Esophagus muscularis mucosa (tissue), 4 donors: ENCODE data around the gene VWC2L. TPM values are rescaled to one million over a fixed set of nuclear protein-coding genes. Genes with fewer than 3 reads are reported as not detected.

Source experiments
- DNase-seq: peaks from one replicate; pipeline ENCODE4 v3.0.0-alpha.2; 2017; ENCODE audit errors: extremely low spot score
- H3K27ac ChIP-seq, 4 donors: fragments of 200-600 bp; sonication (generic); replicated peaks in 1 of 4; 1 replicate in 3 of 4; 2 replicates in 1 of 4; pipeline ENCODE4 v1.5.1; 2016 to 2019; ENCODE audit warnings: mild to moderate bottlenecking in 1 of 4
- H3K27me3 ChIP-seq, 4 donors: fragments of 200-600 bp; sonication (generic); one replicate each; pipeline versions ENCODE4 v1.5.1 to v1.6.0; 2016 to 2019
- H3K36me3 ChIP-seq, 4 donors: fragments of 200-600 bp; sonication (generic); one replicate each; pipeline ENCODE4 v1.5.1; 2016 to 2019
- H3K4me1 ChIP-seq, 4 donors: fragments of 200-600 bp; sonication (generic); one replicate each; pipeline ENCODE4 v1.5.1; 2016 to 2019
- H3K4me3 ChIP-seq, 4 donors: fragments of 200-600 bp; sonication (generic); 1 replicate in 2 of 4; 2 replicates in 2 of 4; pipeline ENCODE4 v1.5.1; 2016 to 2019; ENCODE audit warnings: mild to moderate bottlenecking in 4 of 4, moderate library complexity in 1 of 4
- H3K9me3 ChIP-seq, 4 donors: fragments of 200-600 bp; sonication (generic); 1 replicate in 3 of 4; 2 replicates in 1 of 4; pipeline ENCODE4 v1.5.1; 2016 to 2019
- CTCF ChIP-seq, 3 experiments: fragments of 200-600 bp in 2 of 3; fragments of 450-650 bp in 1 of 3; sonication (generic) in 2 of 3; IDR thresholded peaks; one replicate each; pipeline ENCODE4 v1.5.1; 2017 to 2019; ENCODE audit warnings: antibody characterized with exemption in 3 of 3, mild to moderate bottlenecking in 2 of 3, moderate library complexity in 1 of 3
- EP300 ChIP-seq: sonication (generic); formaldehyde crosslinking; IDR thresholded peaks from one replicate; pipeline ENCODE4 v1.6.1; 2017; ENCODE audit warnings: antibody characterized with exemption
- POLR2A ChIP-seq: fragments of 450-650 bp; IDR thresholded peaks from one replicate; pipeline ENCODE4 v1.6.1; 2017; ENCODE audit warnings: antibody characterized with exemption, moderate library complexity, mild to moderate bottlenecking, low read depth
- POLR2AphosphoS5 ChIP-seq, 2 donors: sonication (generic); formaldehyde crosslinking; IDR thresholded peaks; one replicate each; pipeline ENCODE4 v1.6.1; 2017; ENCODE audit warnings: antibody characterized with exemption in 2 of 2
- WGBS: methylation state at CpG from one replicate; pipeline ENCODE4 v1.1.5; 2018; 5-methylcytosine and 5-hydroxymethylcytosine counted together
- intact Hi-C: fragments of 100-400 bp; cut with DNase I; formaldehyde crosslinking; loops from one replicate; pipeline ENCODE4 v1.15.1; 2023
- total RNA-seq, 4 donors: library from RNA; depleted of rRNA; stranded (reverse); fragments of >200 nt; gene quantifications; one replicate each; pipeline versions ENCODE4 v1.1.0 to v1.2.1, GENCODE V29; 2016

Gene VWC2L
- total RNA-seq, 4 donors from 2014 or later: 0.11 TPM; not detected in 3

GRCh38 chr2:214565246-214565645, 154.4 kb downstream of the VWC2L start:
- no peaks in the 10 kb centered on the region for H3K4me1 ChIP-seq
- TF ChIP-seq EP300 (no peak), POLR2AphosphoS5 (IDR thresholded peaks at IDR 0.05) (no peak), POLR2A (no peak), CTCF (IDR thresholded peaks at IDR 0.05) (no peak)
- 85% methylated on average over 1 of the region's 1 CpG for WGBS

GRCh38 chr2:214566457-214566856, 155.6 kb downstream of the VWC2L start:
- no peak overlapping the region for H3K27ac ChIP-seq
- TF ChIP-seq CTCF (IDR thresholded peaks at IDR 0.05) (no peak), POLR2AphosphoS5 (IDR thresholded peaks at IDR 0.05) (no peak), EP300 (no peak), POLR2A (no peak)
- no peaks in the 10 kb centered on the region for H3K4me1 ChIP-seq
- 84% methylated on average over 1 of the region's 1 CpG for WGBS
- DNase-seq: no peak
- H3K36me3 ChIP-seq: no peaks in the 10 kb centered on the region
- intact Hi-C loops: no loop called here
- H3K4me3 ChIP-seq: no peak overlapping the region
- H3K27me3 ChIP-seq: no peaks in the 10 kb centered on the region
- no peaks in the 10 kb centered on the region for H3K9me3 ChIP-seq

More at GRCh38 chr2:214565246-214565645, 154.4 kb downstream of the VWC2L start:
- Histone ChIP-seq H3K4me3 (no peak overlapping the region), H3K27ac (no peak overlapping the region), H3K36me3 (no peaks in the 10 kb centered on the region), H3K27me3 (no peaks in the 10 kb centered on the region), H3K9me3 (no peaks in the 10 kb centered on the region)
- no peak for DNase-seq
- intact Hi-C loops: no loop called here

- WGBS: 88% methylated on average over 4 of the region's 4 CpGs
- H3K27ac ChIP-seq: no peak overlapping the region
- no peak for DNase-seq
- intact Hi-C loops: no loop called here
- H3K4me3 ChIP-seq: no peak overlapping the region
- no peaks in the 10 kb centered on the region for H3K9me3 ChIP-seq
- no peak for TF ChIP-seq POLR2A
- no peak for TF ChIP-seq EP300
- TF ChIP-seq CTCF (IDR thresholded peaks at IDR 0.05): no peak
- no peak for TF ChIP-seq POLR2AphosphoS5 (IDR thresholded peaks at IDR 0.05)
- H3K4me1 ChIP-seq: no peaks in the 10 kb centered on the region
- H3K27me3 ChIP-seq: no peaks in the 10 kb centered on the region
- no peaks in the 10 kb centered on the region for H3K36me3 ChIP-seq
These were observed 158.7 kb downstream of the VWC2L start for GRCh38 chr2:214569419-214570035.

GRCh38 chr2:214574084-214574781, 163.4 kb downstream of the VWC2L start:
- Histone ChIP-seq H3K9me3 (no peaks in the 10 kb centered on the region), H3K27ac (no peak overlapping the region), H3K27me3 (no peaks in the 10 kb centered on the region), H3K36me3 (no peaks in the 10 kb centered on the region), H3K4me3 (no peak overlapping the region), H3K4me1 (no peaks in the 10 kb centered on the region)
- TF ChIP-seq POLR2A (no peak), POLR2AphosphoS5 (IDR thresholded peaks at IDR 0.05) (no peak), CTCF (IDR thresholded peaks at IDR 0.05) (no peak), EP300 (no peak)
- intact Hi-C loops: no loop called here
- 94% methylated on average over 3 of the region's 3 CpGs for whole genome bisulfite sequencing
- DNase-seq: no peak
